GM23338 (cell line): ENCODE results near the gene RGL1. TPM values are rescaled to one million over a fixed set of nuclear protein-coding genes. Genes with fewer than 3 reads are reported as not detected.

Experiments used
- ATAC-seq: fragments of 200-7000 bp; cut with Tn5 transposase; 3 replicates; pipeline ENCODE4 v1.9.1; 2020
- DNase-seq: peaks from one replicate; pipeline ENCODE4 v3.0.0-alpha.2; 2015; ENCODE audit warnings: low spot score
- H2AFZ ChIP-seq: fragments of 200-600 bp; sonication (generic); 2 replicates; pipeline ENCODE4 v1.8.0; 2016; ENCODE audit warnings: antibody characterized with exemption, mild to moderate bottlenecking, moderate library complexity
- H3F3A ChIP-seq: fragments of 200-600 bp; sonication (generic); replicated peaks from 2 replicates; pipeline ENCODE4 v1.8.0; 2017; ENCODE audit warnings: antibody characterized with exemption, mixed run types, low read depth
- H3K27ac ChIP-seq: fragments of 200-600 bp; sonication (generic); 2 replicates; pipeline ENCODE4 v1.6.1; 2016; ENCODE audit warnings: low read depth
- H3K27me3 ChIP-seq: fragments of 200-600 bp; sonication (generic); 2 replicates; pipeline ENCODE4 v1.8.0; 2016; ENCODE audit warnings: mild to moderate bottlenecking, mixed run types, moderate library complexity; ENCODE audit not compliant: insufficient read depth
- H3K36me3 ChIP-seq: fragments of 200-600 bp; sonication (generic); 2 replicates; pipeline ENCODE4 v1.8.0; 2016; ENCODE audit warnings: mild to moderate bottlenecking; ENCODE audit not compliant: insufficient read depth
- H3K4me1 ChIP-seq: fragments of 200-600 bp; sonication (generic); 2 replicates; pipeline ENCODE4 v1.8.0; 2016; ENCODE audit warnings: mild to moderate bottlenecking, moderate library complexity; ENCODE audit not compliant: insufficient read depth
- H3K4me2 ChIP-seq: fragments of 200-600 bp; sonication (generic); 2 replicates; pipeline ENCODE4 v1.7.1; 2017; ENCODE audit warnings: mixed run types
- H3K4me3 ChIP-seq: fragments of 200-600 bp; sonication (generic); 2 replicates; pipeline ENCODE4 v1.6.1; 2016; ENCODE audit warnings: mixed run types
- H3K79me2 ChIP-seq: fragments of 200-600 bp; sonication (generic); replicated peaks from 2 replicates; pipeline ENCODE4 v1.8.0; 2017; ENCODE audit warnings: mild to moderate bottlenecking; ENCODE audit not compliant: insufficient read depth
- H3K9me2 ChIP-seq: fragments of 200-600 bp; sonication (generic); 2 replicates; pipeline ENCODE4 v1.8.0; 2017; ENCODE audit not compliant: insufficient read depth
- H4K20me1 ChIP-seq: fragments of 200-600 bp; sonication (generic); replicated peaks from 2 replicates; pipeline ENCODE4 v1.8.0; 2017; ENCODE audit warnings: mild to moderate bottlenecking; ENCODE audit not compliant: insufficient read depth
- H3K27ac Mint-ChIP-seq: 2 replicates; pipeline ENCODE4 v1.8.0; 2020; ENCODE audit warnings: inconsistent platforms, mild to moderate bottlenecking, moderate library complexity, mixed read lengths
- H3K27me3 Mint-ChIP-seq: 3 replicates; pipeline ENCODE4 v1.8.0; 2022; ENCODE audit warnings: low read depth, mild to moderate bottlenecking, moderate library complexity, mixed read lengths, inconsistent platforms; ENCODE audit not compliant: insufficient read depth, poor library complexity
- H3K36me3 Mint-ChIP-seq: 3 replicates; pipeline ENCODE4 v1.8.0; 2021; ENCODE audit warnings: low read depth, mild to moderate bottlenecking, inconsistent platforms, moderate library complexity, mixed read lengths
- H3K4me1 Mint-ChIP-seq: 3 replicates; pipeline ENCODE4 v1.8.0; 2020; ENCODE audit warnings: mild to moderate bottlenecking, inconsistent platforms, mixed read lengths
- H3K4me3 Mint-ChIP-seq: 3 replicates; pipeline ENCODE4 v1.8.0; 2021; ENCODE audit warnings: moderate library complexity, mild to moderate bottlenecking, inconsistent platforms, mixed read lengths
- H3K9me3 Mint-ChIP-seq: 3 replicates; pipeline ENCODE4 v1.8.0; 2020; ENCODE audit warnings: moderate library complexity, mild to moderate bottlenecking, inconsistent platforms, mixed read lengths
- CREB1 ChIP-seq: fragments of 250-450 bp; sonication (Bioruptor Pico); IDR thresholded peaks from 2 replicates; pipeline ENCODE4 v1.5.0; 2020; ENCODE audit warnings: low read depth, mild to moderate bottlenecking, moderate library complexity
- ETS1 ChIP-seq: IDR thresholded peaks from 2 replicates; pipeline ENCODE4 v1.6.1; 2016; ENCODE audit warnings: antibody characterized with exemption
- EZH2 ChIP-seq: fragments of 200-600 bp; sonication (generic); IDR thresholded peaks from one replicate; pipeline ENCODE4 v1.8.0; 2017; ENCODE audit warnings: antibody characterized with exemption, mild to moderate bottlenecking, low read depth; ENCODE audit not compliant: unreplicated experiment
- EZH2phosphoT487 ChIP-seq: fragments of 200-600 bp; sonication (generic); IDR thresholded peaks from one replicate; pipeline ENCODE4 v1.8.1; 2018; ENCODE audit warnings: antibody characterized with exemption; ENCODE audit not compliant: unreplicated experiment
- JUNB ChIP-seq: IDR thresholded peaks from one replicate; pipeline ENCODE4 v1.6.1; 2016; ENCODE audit warnings: antibody characterized with exemption; ENCODE audit not compliant: unreplicated experiment
- NANOG ChIP-seq: IDR thresholded peaks from 2 replicates; pipeline ENCODE4 v1.6.1; 2016; ENCODE audit warnings: antibody characterized with exemption, borderline replicate concordance
- POLR2AphosphoS5 ChIP-seq: IDR thresholded peaks from 2 replicates; pipeline ENCODE4 v1.6.1; 2016; ENCODE audit warnings: antibody characterized with exemption, low read depth
- REST ChIP-seq: IDR thresholded peaks from one replicate; pipeline ENCODE4 v1.6.1; 2018; ENCODE audit warnings: antibody characterized with exemption; ENCODE audit not compliant: unreplicated experiment
- STAT1 ChIP-seq: IDR thresholded peaks from one replicate; pipeline ENCODE4 v1.6.1; 2016; ENCODE audit warnings: antibody characterized with exemption; ENCODE audit not compliant: unreplicated experiment
- ZNF114 ChIP-seq: fragments of 250-450 bp; sonication (Bioruptor Pico); IDR thresholded peaks from 2 replicates; pipeline ENCODE4 v1.5.0; 2020; ENCODE audit warnings: mild to moderate bottlenecking, moderate library complexity
- ZNF331 ChIP-seq: fragments of 250-450 bp; sonication (Bioruptor Pico); IDR thresholded peaks from 2 replicates; pipeline ENCODE4 v1.5.0; 2020; ENCODE audit warnings: low read depth, mild to moderate bottlenecking, moderate library complexity
- ZNF462 ChIP-seq: fragments of 250-450 bp; sonication (Bioruptor Pico); IDR thresholded peaks from 2 replicates; pipeline ENCODE4 v1.5.0; 2020; ENCODE audit warnings: mild to moderate bottlenecking, moderate library complexity
- polyA plus RNA-seq: library from polyadenylated mRNA; unstranded; fragments of >200 nt; fragmentation: Nextera tagmentation; extraction: Ambion mirVana; gene quantifications from 2 replicates; pipeline ENCODE4 v1.2.1, GENCODE V29; 2016
- total RNA-seq: library from RNA; depleted of rRNA; stranded (reverse); fragments of >200 nt; shearing (Covaris generic); gene quantifications from 2 replicates; pipeline ENCODE4 v1.2.3, GENCODE V29; 2014
- TF ChIP-seq, protein P1 (sequence below), 2 experiments: fragments of 200-600 bp in 1 of 2; sonication (generic) in 1 of 2; conservative IDR thresholded peaks; 2 replicates each; pipeline versions ENCODE4 v1.5.1 to v1.6.1; 2016 to 2017; ENCODE audit warnings: antibody characterized with exemption in 2 of 2, low read depth in 2 of 2, mild to moderate bottlenecking in 2 of 2, moderate library complexity in 1 of 2

RGL1 gene
- total and polyA plus RNA-seq, 2 experiments from 2014 or later: 0.91 to 2.6 TPM

DNA sequence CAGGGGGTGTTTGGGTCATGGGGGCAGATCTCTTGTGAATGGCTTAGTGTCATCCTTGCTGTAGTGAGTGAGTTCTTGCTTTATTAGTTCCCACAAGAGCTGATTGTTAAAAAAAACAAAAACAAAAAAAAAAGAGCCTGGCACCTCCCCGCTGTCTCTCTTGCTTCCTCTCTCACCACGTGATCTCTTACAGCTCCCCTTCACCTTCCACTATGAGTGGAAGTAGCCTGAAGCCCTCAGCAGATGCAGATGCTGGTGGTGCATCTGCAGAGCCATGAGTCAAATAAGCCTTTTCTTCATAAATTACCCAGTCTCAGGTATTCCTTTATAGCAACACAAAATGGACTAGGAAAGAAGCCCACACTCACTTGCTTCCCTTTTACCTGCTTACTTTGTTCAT lies 17.2 kb upstream of the RGL1 start (continued):
- TF ChIP-seq STAT1: no peak
- no peak for TF ChIP-seq EZH2phosphoT487
- TF ChIP-seq ZNF114 (CRISPR knock-in tag): no peak

DNA sequence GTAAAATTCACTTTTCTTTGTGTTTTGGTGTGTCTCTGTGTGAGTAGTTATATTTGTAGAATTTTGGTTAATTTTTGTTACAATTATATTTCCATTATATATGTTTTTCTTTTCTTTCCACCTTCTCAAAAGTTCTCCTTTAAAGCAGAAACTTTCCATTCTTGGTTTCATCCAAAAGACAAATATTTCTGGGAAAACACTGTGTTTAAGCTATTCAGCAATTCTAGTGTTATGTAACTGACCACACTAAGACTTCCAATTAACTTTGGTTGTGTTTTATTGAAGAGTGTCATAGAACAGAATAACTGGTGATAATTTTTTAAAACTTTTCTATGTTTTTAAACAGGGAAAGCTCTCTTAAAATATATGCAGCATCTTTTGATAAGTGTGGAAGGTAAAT lies 13.6 kb upstream of the RGL1 start:
- ATAC-seq (no peak), DNase-seq (no peak)
- H3K9me3 Mint-ChIP-seq: no peaks in the 10 kb centered on the region
- TF ChIP-seq, protein P1, sequence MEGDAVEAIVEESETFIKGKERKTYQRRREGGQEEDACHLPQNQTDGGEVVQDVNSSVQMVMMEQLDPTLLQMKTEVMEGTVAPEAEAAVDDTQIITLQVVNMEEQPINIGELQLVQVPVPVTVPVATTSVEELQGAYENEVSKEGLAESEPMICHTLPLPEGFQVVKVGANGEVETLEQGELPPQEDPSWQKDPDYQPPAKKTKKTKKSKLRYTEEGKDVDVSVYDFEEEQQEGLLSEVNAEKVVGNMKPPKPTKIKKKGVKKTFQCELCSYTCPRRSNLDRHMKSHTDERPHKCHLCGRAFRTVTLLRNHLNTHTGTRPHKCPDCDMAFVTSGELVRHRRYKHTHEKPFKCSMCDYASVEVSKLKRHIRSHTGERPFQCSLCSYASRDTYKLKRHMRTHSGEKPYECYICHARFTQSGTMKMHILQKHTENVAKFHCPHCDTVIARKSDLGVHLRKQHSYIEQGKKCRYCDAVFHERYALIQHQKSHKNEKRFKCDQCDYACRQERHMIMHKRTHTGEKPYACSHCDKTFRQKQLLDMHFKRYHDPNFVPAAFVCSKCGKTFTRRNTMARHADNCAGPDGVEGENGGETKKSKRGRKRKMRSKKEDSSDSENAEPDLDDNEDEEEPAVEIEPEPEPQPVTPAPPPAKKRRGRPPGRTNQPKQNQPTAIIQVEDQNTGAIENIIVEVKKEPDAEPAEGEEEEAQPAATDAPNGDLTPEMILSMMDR (conservative IDR thresholded peaks at IDR 0.05; ENCODE audit: low read depth in 2 of 2): no peak
- no peak for TF ChIP-seq CREB1 (CRISPR knock-in tag)
- no peak for TF ChIP-seq JUNB
- TF ChIP-seq ETS1: no peak
- TF ChIP-seq ZNF331: no peak
- TF ChIP-seq EZH2phosphoT487: no peak
- TF ChIP-seq NANOG: no peak
- no peak for TF ChIP-seq EZH2
- TF ChIP-seq ZNF462 (CRISPR knock-in tag): no peak
- no peak for TF ChIP-seq ZNF114 (CRISPR knock-in tag)
- TF ChIP-seq REST: no peak
- TF ChIP-seq STAT1: no peak
- no peak for TF ChIP-seq POLR2AphosphoS5
- H3K27ac Mint-ChIP-seq: no peak overlapping the region
- Histone ChIP-seq H3K9me2 (0 out of 2 replicates have a peak, but pooled peaks cover 4% of the 10 kb centered on the region), H4K20me1 (no peaks in the 10 kb centered on the region), H3K4me2 (no peak overlapping the region), H3K27me3 (no peaks in the 10 kb centered on the region), H2AFZ (no peak overlapping the region), H3K36me3 (no peaks in the 10 kb centered on the region), H3K27ac (no peak overlapping the region), H3F3A (no peaks in the 10 kb centered on the region), H3K4me1 (peaks cover 9% of the 10 kb centered on the region), H3K4me3 (no peak overlapping the region), H3K79me2 (no peaks in the 10 kb centered on the region)
- H3K4me3 Mint-ChIP-seq: no peak overlapping the region
- no peaks in the 10 kb centered on the region for H3K27me3 Mint-ChIP-seq
- H3K36me3 Mint-ChIP-seq: no peaks in the 10 kb centered on the region
- H3K4me1 Mint-ChIP-seq: peaks cover 10% of the 10 kb centered on the region
